H1 (cell line): ENCODE measurements around the gene COX7A2. TPM values are rescaled to one million over a fixed set of nuclear protein-coding genes. Genes with fewer than 3 reads are reported as not detected.

ENCODE experiments used
- CTCF ChIA-PET: fragments of 300-600 bp; sonication (Branson Sonifier 250); formaldehyde crosslinking; loops from one replicate; lab custom pipeline; 2021; ENCODE audit not compliant: partially characterized antibody; lab: Charles Lee
- POLR2A ChIA-PET: fragments of 300-600 bp; sonication (Branson Sonifier 250); formaldehyde crosslinking; loops from one replicate; lab custom pipeline; 2021; ENCODE audit warnings: inconsistent platforms; ENCODE audit not compliant: partially characterized antibody; lab: Charles Lee
- DNase-seq, 2 experiments: peaks; one replicate each; pipeline versions ENCODE4 v3.0.0 to v3.0.0-alpha.2; 2010 to 2022; ENCODE audit warnings: low spot score in 2 of 2, low read depth in 1 of 2, mixed read lengths in 1 of 2
- FAIRE-seq: peaks from 2 replicates; lab custom pipeline; 2011; peaks lifted over from hg19 to GRCh38; lab: Jason Lieb, UNC
- H2AFZ ChIP-seq: 2 replicates; pipeline ENCODE4 v1.8.1; 2012; ENCODE audit warnings: low read length, inconsistent platforms
- H2AK5ac ChIP-seq: 2 replicates; pipeline ENCODE4 v1.6.1; 2013; ENCODE audit warnings: low read depth, low read length
- H2BK120ac ChIP-seq: replicated peaks from 2 replicates; pipeline ENCODE3; 2013; ENCODE audit warnings: low read depth, low read length, inconsistent platforms
- H2BK12ac ChIP-seq: 2 replicates; pipeline ENCODE4 v1.6.1; 2013; ENCODE audit warnings: low read depth, low read length
- H2BK15ac ChIP-seq: 2 replicates; pipeline ENCODE4 v1.6.1; 2013; ENCODE audit warnings: low read length
- H2BK20ac ChIP-seq: 2 replicates; pipeline ENCODE4 v1.6.1; 2013; ENCODE audit warnings: low read length
- H2BK5ac ChIP-seq: 2 replicates; pipeline ENCODE4 v1.6.1; 2013; ENCODE audit warnings: low read depth, low read length
- H3K14ac ChIP-seq: 2 replicates; pipeline ENCODE4 v1.6.1; 2013; ENCODE audit warnings: inconsistent platforms; ENCODE audit not compliant: insufficient read length
- H3K18ac ChIP-seq: 2 replicates; pipeline ENCODE4 v1.6.1; 2013; ENCODE audit warnings: low read length; ENCODE audit errors: extremely low read depth
- H3K23ac ChIP-seq: 2 replicates; pipeline ENCODE4 v1.6.1; 2013; ENCODE audit warnings: inconsistent platforms; ENCODE audit not compliant: insufficient read length
- H3K23me2 ChIP-seq: 2 replicates; pipeline ENCODE4 v1.6.1; 2013; ENCODE audit warnings: low read depth, low read length
- H3K27ac ChIP-seq: 2 replicates; pipeline ENCODE4 v1.6.1; 2011; ENCODE audit warnings: low read depth, low read length, inconsistent platforms
- H3K27me3 ChIP-seq, 4 experiments: replicated peaks in 1 of 4; 1 replicate in 1 of 4; 2 replicates in 3 of 4; pipeline versions ENCODE4 v1.6.1 to v1.8.1; 2011 to 2013; ENCODE audit warnings: low read length in 3 of 4, mild to moderate bottlenecking in 3 of 4, inconsistent platforms in 2 of 4, mixed read lengths in 2 of 4, moderate library complexity in 1 of 4; ENCODE audit not compliant: control insufficient read depth in 3 of 4, insufficient read depth in 3 of 4; ENCODE audit errors: extremely low read depth in 1 of 4
- H3K36me3 ChIP-seq, 4 experiments: 2 replicates each; pipeline versions ENCODE4 v1.6.1 to v1.8.1; 2011 to 2013; ENCODE audit warnings: mild to moderate bottlenecking in 4 of 4, low read length in 3 of 4, moderate library complexity in 2 of 4, control low read depth in 1 of 4, inconsistent platforms in 1 of 4; ENCODE audit not compliant: insufficient read depth in 4 of 4, control insufficient read depth in 2 of 4
- H3K4ac ChIP-seq: replicated peaks from 2 replicates; pipeline ENCODE3; 2013; ENCODE audit warnings: low read length, low read depth, mixed read lengths, inconsistent platforms; ENCODE audit not compliant: insufficient read length
- H3K4me1 ChIP-seq, 4 experiments: replicated peaks in 1 of 4; 1 replicate in 1 of 4; 2 replicates in 3 of 4; pipeline versions ENCODE4 v1.6.1 to v1.8.1; 2011 to 2013; ENCODE audit warnings: low read length in 3 of 4, inconsistent platforms in 2 of 4, mixed read lengths in 1 of 4; ENCODE audit not compliant: insufficient read depth in 4 of 4, control insufficient read depth in 3 of 4
- H3K4me2 ChIP-seq, 2 experiments: 2 replicates each; pipeline versions ENCODE4 v1.6.1 to v1.8.1; 2011 to 2013; ENCODE audit warnings: low read depth in 2 of 2, low read length in 2 of 2, control low read depth in 1 of 2, inconsistent platforms in 1 of 2, mild to moderate bottlenecking in 1 of 2; ENCODE audit not compliant: insufficient read depth in 1 of 2
- H3K4me3 ChIP-seq, 4 experiments: fragments of 200-600, 300-600 bp in 1 of 4; sonication (generic), shearing (Covaris generic), sonication (Bioruptor Twin) in 1 of 4; 2 replicates each; pipeline versions ENCODE4 v1.5.1 to v1.8.1; 2011 to 2016; ENCODE audit warnings: low read length in 4 of 4, low read depth in 3 of 4, control low read depth in 2 of 4, inconsistent platforms in 2 of 4, mild to moderate bottlenecking in 2 of 4, mixed read lengths in 1 of 4, moderate library complexity in 1 of 4; ENCODE audit not compliant: insufficient read depth in 2 of 4; ENCODE audit errors: extremely low read depth in 1 of 4
- H3K56ac ChIP-seq: replicated peaks from 2 replicates; pipeline ENCODE3; 2013; ENCODE audit warnings: low read depth, mild to moderate bottlenecking, mixed read lengths, low read length, inconsistent platforms; ENCODE audit not compliant: insufficient read length
- H3K79me1 ChIP-seq: 2 replicates; pipeline ENCODE4 v1.6.1; 2013; ENCODE audit warnings: low read depth, low read length, control low read depth
- H3K79me2 ChIP-seq, 2 experiments: 2 replicates each; pipeline versions ENCODE4 v1.6.1 to v1.8.1; 2012 to 2013; ENCODE audit warnings: low read length in 2 of 2, mild to moderate bottlenecking in 2 of 2, inconsistent platforms in 1 of 2; ENCODE audit not compliant: insufficient read depth in 2 of 2, control insufficient read depth in 1 of 2
- H3K9ac ChIP-seq, 4 experiments: replicated peaks in 1 of 4; 1 replicate in 1 of 4; 2 replicates in 3 of 4; pipeline versions ENCODE4 v1.6.1 to v1.8.1; 2011 to 2013; ENCODE audit warnings: low read depth in 3 of 4, low read length in 3 of 4, control low read depth in 2 of 4, mild to moderate bottlenecking in 2 of 4, moderate library complexity in 2 of 4, inconsistent platforms in 1 of 4; ENCODE audit errors: extremely low read depth in 1 of 4
- H3K9me3 ChIP-seq, 2 experiments: 2 replicates each; pipeline versions ENCODE4 v1.6.1 to v1.8.1; 2012 to 2013; ENCODE audit warnings: mild to moderate bottlenecking in 2 of 2, moderate library complexity in 2 of 2, control low read depth in 1 of 2, inconsistent platforms in 1 of 2, low read depth in 1 of 2, low read length in 1 of 2, mixed read lengths in 1 of 2; ENCODE audit not compliant: insufficient read depth in 2 of 2
- H4K20me1 ChIP-seq, 2 experiments: replicated peaks in 1 of 2; 2 replicates each; pipeline versions ENCODE3 to v1.8.1; 2011 to 2013; ENCODE audit warnings: inconsistent platforms in 2 of 2, low read length in 2 of 2, mild to moderate bottlenecking in 1 of 2; ENCODE audit not compliant: insufficient read depth in 2 of 2, control insufficient read depth in 1 of 2
- H4K5ac ChIP-seq: 2 replicates; pipeline ENCODE4 v1.6.1; 2013; ENCODE audit warnings: low read length, low read depth, mixed read lengths, inconsistent platforms; ENCODE audit not compliant: insufficient read length
- H4K8ac ChIP-seq: 2 replicates; pipeline ENCODE4 v1.8.0; 2013; ENCODE audit warnings: mild to moderate bottlenecking, moderate library complexity, low read length, inconsistent platforms; ENCODE audit not compliant: insufficient read depth; ENCODE audit errors: extremely low read depth
- H4K91ac ChIP-seq: replicated peaks from 2 replicates; pipeline ENCODE3; 2013; ENCODE audit warnings: low read length, mixed read lengths, inconsistent platforms; ENCODE audit not compliant: insufficient read length
- YY1 ChIP-seq: IDR thresholded peaks from 2 replicates; pipeline ENCODE4 v1.6.1; 2011; ENCODE audit warnings: low read depth, mild to moderate bottlenecking, low read length
- WGBS, 2 experiments: shearing (Covaris generic) in 1 of 2; methylation state at CpG; one replicate each; pipeline versions ENCODE4 v1.1.6 to v1.1.7; 2013 to 2015; ENCODE audit warnings: low lambda C conversion rate in 2 of 2, mixed read lengths in 2 of 2, inconsistent platforms in 1 of 2, low coverage in 1 of 2, missing lambda C conversion rate in 1 of 2; ENCODE audit not compliant: insufficient replicate concordance in 2 of 2, insufficient coverage in 1 of 2, insufficient read length in 1 of 2; ENCODE audit errors: extremely low coverage in 1 of 2, missing lambda C conversion rate in 1 of 2; 5-methylcytosine and 5-hydroxymethylcytosine counted together
- polyA plus RNA-seq, 7 experiments: library from polyadenylated mRNA; depleted of rRNA in 3 of 7; stranded (reverse) in 5 of 7; unstranded in 2 of 7; fragments of >200 nt in 5 of 7; fragments of 200-250 nt in 2 of 7; gene quantifications; 1 replicate in 5 of 7; 2 replicates in 1 of 7; 4 replicates in 1 of 7; pipeline versions ENCODE4 v1.2.1 to v1.2.3, GENCODE V29; 2011 to 2013; ENCODE audit warnings: missing spikeins in 2 of 7, mixed read lengths in 2 of 7
- total RNA-seq: library from RNA; stranded (reverse); fragmentation: NEBNext Ultra II Directional; extraction: Animal tissue kit (Norgen Biotek cat#: 25700); gene quantifications from 2 replicates; pipeline ENCODE4 v1.2.1, GENCODE V29; 2021

Gene COX7A2
- total and polyA plus RNA-seq, 2 of the 8 experiments (the other 6 are each of a cell fraction or from before 2014, with no cell fraction given): 262 to 468 TPM

- no peaks in the 10 kb centered on the region for H3K36me3 ChIP-seq
- no peaks in the 10 kb centered on the region for H3K79me2 ChIP-seq
- H4K91ac ChIP-seq: no peak overlapping the region
- H2BK20ac ChIP-seq: no peak overlapping the region
- no peak overlapping the region for H4K8ac ChIP-seq
- no peak overlapping the region for H2BK12ac ChIP-seq
- no peak overlapping the region for H2BK120ac ChIP-seq
- H2AFZ ChIP-seq: no peak overlapping the region
- no peak overlapping the region for H3K4me3 ChIP-seq
- H3K18ac ChIP-seq: no peak overlapping the region
- FAIRE-seq: no peak
- H3K23me2 ChIP-seq: no peaks in the 10 kb centered on the region
- no peak overlapping the region for H4K5ac ChIP-seq
- no peak overlapping the region for H3K27ac ChIP-seq
- H3K9me3 ChIP-seq: no peaks in the 10 kb centered on the region
- H2BK5ac ChIP-seq: no peak overlapping the region
- no peaks in the 10 kb centered on the region for H3K27me3 ChIP-seq
- H3K79me1 ChIP-seq: no peaks in the 10 kb centered on the region
- H3K56ac ChIP-seq: no peak overlapping the region
- no peak overlapping the region for H3K9ac ChIP-seq
- ChIA-PET CTCF (interaction anchor here (0.6 to 5.2 kb wide), 5 partner anchors 10 to 1522 kb away, joined by 3 to 60 read pairs (median 4); no protein-coding TSS in a partner anchor), POLR2A (no interaction called here)
- H3K4me1 ChIP-seq: peaks cover 0 to 4% (median 0%) of the 10 kb centered on the region in 4 experiments; a peak in 1 of 7 replicates
- no peak overlapping the region for H3K14ac ChIP-seq
- no peak overlapping the region for H3K4me2 ChIP-seq
- H3K23ac ChIP-seq: no peak overlapping the region
- H3K4ac ChIP-seq: no peak overlapping the region
- no peaks in the 10 kb centered on the region for H4K20me1 ChIP-seq
- no peak overlapping the region for H2BK15ac ChIP-seq
- no peak for TF ChIP-seq YY1
- WGBS, 2 experiments: 87% methylated on average over 4 of the region's 4 CpGs; no CpG with 5 or more reads in 1 of the 2 experiments
- DNase-seq: no peak
- H2AK5ac ChIP-seq: no peak overlapping the region
These were observed 22.5 kb downstream of the COX7A2 start for GRCh38 chr6:75221116-75221515.
